Measurements from ENCODE around the gene TNIK.

DNA sequence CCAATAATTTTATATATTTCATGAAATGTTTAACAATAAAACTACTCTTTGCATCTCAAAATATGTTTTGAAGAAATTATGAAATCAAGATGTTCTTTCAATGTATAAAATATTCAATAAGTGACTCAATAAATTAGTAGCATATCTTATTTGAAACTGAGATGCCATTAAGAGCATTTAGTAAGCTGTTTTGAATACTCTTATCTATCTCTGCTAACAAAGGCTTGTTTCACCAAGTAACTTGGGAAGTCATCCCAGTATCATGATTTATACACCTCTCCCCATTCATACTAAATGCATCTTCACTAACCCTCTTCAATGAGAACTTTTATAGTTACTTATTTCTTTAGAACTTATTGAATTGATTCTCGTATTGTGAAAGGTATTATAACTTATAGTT lies 43.1 kb downstream of the TNIK start:
- TF ChIP-seq, protein P1, sequence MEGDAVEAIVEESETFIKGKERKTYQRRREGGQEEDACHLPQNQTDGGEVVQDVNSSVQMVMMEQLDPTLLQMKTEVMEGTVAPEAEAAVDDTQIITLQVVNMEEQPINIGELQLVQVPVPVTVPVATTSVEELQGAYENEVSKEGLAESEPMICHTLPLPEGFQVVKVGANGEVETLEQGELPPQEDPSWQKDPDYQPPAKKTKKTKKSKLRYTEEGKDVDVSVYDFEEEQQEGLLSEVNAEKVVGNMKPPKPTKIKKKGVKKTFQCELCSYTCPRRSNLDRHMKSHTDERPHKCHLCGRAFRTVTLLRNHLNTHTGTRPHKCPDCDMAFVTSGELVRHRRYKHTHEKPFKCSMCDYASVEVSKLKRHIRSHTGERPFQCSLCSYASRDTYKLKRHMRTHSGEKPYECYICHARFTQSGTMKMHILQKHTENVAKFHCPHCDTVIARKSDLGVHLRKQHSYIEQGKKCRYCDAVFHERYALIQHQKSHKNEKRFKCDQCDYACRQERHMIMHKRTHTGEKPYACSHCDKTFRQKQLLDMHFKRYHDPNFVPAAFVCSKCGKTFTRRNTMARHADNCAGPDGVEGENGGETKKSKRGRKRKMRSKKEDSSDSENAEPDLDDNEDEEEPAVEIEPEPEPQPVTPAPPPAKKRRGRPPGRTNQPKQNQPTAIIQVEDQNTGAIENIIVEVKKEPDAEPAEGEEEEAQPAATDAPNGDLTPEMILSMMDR (IDR thresholded peaks at IDR 0.05) = no peak
- TF ChIP-seq POLR2A (IDR thresholded peaks at IDR 0.05) (no peak), POLR2AphosphoS5 (IDR thresholded peaks at IDR 0.05) (no peak)
